CD14-positive monocyte (primary cell): Measurements from ENCODE around the gene OPN1SW. TPM values are rescaled to one million over a fixed set of nuclear protein-coding genes. Genes with fewer than 3 reads are reported as not detected.

Source experiments
- DNase-seq, 3 donors: peaks; one replicate each; pipeline ENCODE4 v3.0.0-alpha.2; 2011 to 2022
- H2AFZ ChIP-seq: 2 replicates; pipeline ENCODE4 v1.6.0; 2012; ENCODE audit warnings: mild to moderate bottlenecking, low read depth, low read length, inconsistent platforms; ENCODE audit not compliant: insufficient read depth, poor library complexity, severe bottlenecking
- H3K27ac ChIP-seq, 2 donors: 1 replicate in 1 of 2; 2 replicates in 1 of 2; pipeline ENCODE4 v1.5.1; 2012 to 2013; ENCODE audit warnings: low read length in 2 of 2, control low read depth in 1 of 2, inconsistent platforms in 1 of 2, low read depth in 1 of 2, mild to moderate bottlenecking in 1 of 2
- H3K27me3 ChIP-seq, 2 donors: one replicate each; pipeline versions ENCODE4 v1.6.0 to v1.6.1; 2011 to 2013; ENCODE audit warnings: low read length in 2 of 2; ENCODE audit not compliant: control insufficient read depth in 2 of 2, insufficient read depth in 2 of 2
- H3K36me3 ChIP-seq, 2 donors: replicated peaks in 1 of 2; 1 replicate in 1 of 2; 2 replicates in 1 of 2; pipeline versions ENCODE4 v1.5.1 to v1.6.1; 2012 to 2013; ENCODE audit warnings: low read length in 2 of 2, control low read depth in 1 of 2, inconsistent platforms in 1 of 2, mild to moderate bottlenecking in 1 of 2; ENCODE audit not compliant: insufficient read depth in 2 of 2, control insufficient read depth in 1 of 2
- H3K4me1 ChIP-seq, 2 donors: 1 replicate in 1 of 2; 2 replicates in 1 of 2; pipeline versions ENCODE4 v1.5.1 to v1.6.1; 2012 to 2013; ENCODE audit warnings: low read length in 2 of 2, control low read depth in 1 of 2, inconsistent platforms in 1 of 2, mild to moderate bottlenecking in 1 of 2, moderate library complexity in 1 of 2; ENCODE audit not compliant: insufficient read depth in 2 of 2, control insufficient read depth in 1 of 2
- H3K4me2 ChIP-seq: replicated peaks from 2 replicates; pipeline ENCODE3; 2012; ENCODE audit warnings: low read length, moderate library complexity, mild to moderate bottlenecking; ENCODE audit not compliant: poor library complexity, severe bottlenecking; ENCODE audit errors: extremely low read depth
- H3K4me3 ChIP-seq, 3 experiments: fragments of 200-600 bp in 1 of 3; sonication (generic) in 1 of 3; replicated peaks in 1 of 3; 1 replicate in 2 of 3; 2 replicates in 1 of 3; pipeline ENCODE4 v1.5.1; 2011 to 2013; ENCODE audit warnings: low read length in 3 of 3, mild to moderate bottlenecking in 3 of 3, control low read depth in 2 of 3, low read depth in 2 of 3, inconsistent platforms in 1 of 3, moderate library complexity in 1 of 3
- H3K79me2 ChIP-seq: 2 replicates; pipeline ENCODE4 v1.6.0; 2012; ENCODE audit warnings: mild to moderate bottlenecking, control low read depth, inconsistent platforms, low read length, moderate library complexity; ENCODE audit not compliant: insufficient read depth
- H3K9ac ChIP-seq: 2 replicates; pipeline ENCODE4 v1.6.0; 2017; ENCODE audit warnings: low read length, mild to moderate bottlenecking; ENCODE audit not compliant: insufficient read depth, poor library complexity, severe bottlenecking
- H3K9me3 ChIP-seq, 2 donors: replicated peaks in 1 of 2; 1 replicate in 1 of 2; 2 replicates in 1 of 2; pipeline versions ENCODE4 v1.5.1 to v1.6.1; 2012 to 2013; ENCODE audit warnings: low read length in 2 of 2, control low read depth in 1 of 2; ENCODE audit not compliant: control insufficient read depth in 1 of 2, insufficient read depth in 1 of 2
- H4K20me1 ChIP-seq: 2 replicates; pipeline ENCODE4 v1.6.0; 2012; ENCODE audit warnings: mild to moderate bottlenecking, low read length, control low read depth, moderate library complexity; ENCODE audit not compliant: insufficient read depth
- H3K27ac Mint-ChIP-seq, 7 donors: one replicate each; pipeline ENCODE4 v1.8.0; 2020; ENCODE audit warnings: mild to moderate bottlenecking in 7 of 7, mixed read lengths in 7 of 7, moderate library complexity in 6 of 7, inconsistent platforms in 2 of 7
- H3K27me3 Mint-ChIP-seq, 3 donors: one replicate each; pipeline ENCODE4 v1.8.0; 2021 to 2022; ENCODE audit warnings: low read depth in 3 of 3, mild to moderate bottlenecking in 3 of 3, mixed read lengths in 3 of 3, moderate library complexity in 3 of 3, inconsistent platforms in 1 of 3
- H3K36me3 Mint-ChIP-seq, 2 donors: one replicate each; pipeline ENCODE4 v1.8.0; 2020; ENCODE audit warnings: mixed read lengths in 2 of 2, inconsistent platforms in 1 of 2, mild to moderate bottlenecking in 1 of 2
- H3K4me1 Mint-ChIP-seq: one replicate; pipeline ENCODE4 v1.8.0; 2020; ENCODE audit warnings: mild to moderate bottlenecking, mixed read lengths
- H3K4me3 Mint-ChIP-seq, 2 donors: one replicate each; pipeline ENCODE4 v1.8.0; 2020; ENCODE audit warnings: mild to moderate bottlenecking in 2 of 2, mixed read lengths in 2 of 2, moderate library complexity in 1 of 2
- H3K9me3 Mint-ChIP-seq, 7 donors: one replicate each; pipeline ENCODE4 v1.8.0; 2020 to 2022; ENCODE audit warnings: mixed read lengths in 7 of 7, mild to moderate bottlenecking in 6 of 7, moderate library complexity in 6 of 7, inconsistent platforms in 2 of 7
- CTCF ChIP-seq: fragments of 200-600 bp; IDR thresholded peaks from one replicate; pipeline ENCODE4 v1.8.0; 2022; ENCODE audit warnings: antibody characterized with exemption, mild to moderate bottlenecking
- WGBS: methylation state at CpG from one replicate; pipeline ENCODE4 v1.1.5; 2013; ENCODE audit warnings: missing lambda C conversion rate; ENCODE audit not compliant: insufficient coverage; 5-methylcytosine and 5-hydroxymethylcytosine counted together
- intact Hi-C, 2 donors: fragments of 100-400 bp; cut with micrococcal nuclease; formaldehyde crosslinking; loops; one replicate each; pipeline versions ENCODE4 v1.15.0 to v1.15.1; 2023
- polyA plus RNA-seq, 3 donors: library from polyadenylated mRNA; depleted of rRNA in 1 of 3; unstranded in 2 of 3; stranded (reverse) in 1 of 3; fragments of 300-500 nt in 2 of 3; fragments of >200 nt in 1 of 3; fragmentation: Illumina TruSeq in 2 of 3; gene quantifications; 1 replicate in 2 of 3; 2 replicates in 1 of 3; pipeline ENCODE4 v1.2.3, GENCODE V29; 2012 to 2021

Gene OPN1SW
- polyA plus RNA-seq, 3 donors: not detected

- H3K9me3 Mint-ChIP-seq: no peaks in the 10 kb centered on the region
- Histone ChIP-seq H3K36me3 (peaks cover 0 to 4% of the 10 kb centered on the region in 2 donors), H3K4me1 (peaks cover 21 to 30% of the 10 kb centered on the region in 2 donors), H3K27ac (no peak overlapping the region), H3K9ac (no peak overlapping the region), H4K20me1 (peaks cover 23% of the 10 kb centered on the region), H3K4me2 (no peak overlapping the region), H3K27me3 (no peaks in the 10 kb centered on the region), H3K9me3 (no peaks in the 10 kb centered on the region), H2AFZ (no peak overlapping the region), H3K4me3 (no peak overlapping the region), H3K79me2 (peaks cover 81% of the 10 kb centered on the region)
- H3K27ac Mint-ChIP-seq: no peak overlapping the region
- no CpG with 5 or more reads among the region's 4 CpGs for WGBS
- H3K36me3 Mint-ChIP-seq: peaks cover 5 to 16% of the 10 kb centered on the region in 2 donors
- H3K4me1 Mint-ChIP-seq: peaks cover 33% of the 10 kb centered on the region
- no peak for DNase-seq
- H3K27me3 Mint-ChIP-seq: peaks cover 0 to 2% (median under 1%) of the 10 kb centered on the region in 3 donors
- H3K4me3 Mint-ChIP-seq: no peak overlapping the region
- TF ChIP-seq CTCF: no peak
- intact Hi-C loops: loop anchor here in 1 of 2 donors (10.0 kb wide), 1 partner anchor 123 kb away; the partner anchor contains the start of gene ATP6V1F
These were observed 33.4 kb downstream of the OPN1SW start for GRCh38 chr7:128742206-128742605.

- H3K27me3 ChIP-seq: no peaks in the 10 kb centered on the region
- peaks cover 74% of the 10 kb centered on the region for H3K79me2 ChIP-seq
- Mint-ChIP-seq H3K9me3 (no peaks in the 10 kb centered on the region), H3K4me1 (peaks cover 33% of the 10 kb centered on the region), H3K27me3 (peaks cover 0 to 2% (median 0%) of the 10 kb centered on the region in 3 donors), H3K36me3 (peaks cover 5 to 15% of the 10 kb centered on the region in 2 donors), H3K27ac (no peak overlapping the region), H3K4me3 (no peak overlapping the region)
- DNase-seq: no peak
- no peak overlapping the region for H3K4me2 ChIP-seq
- H3K36me3 ChIP-seq: no peaks in the 10 kb centered on the region
- H3K27ac ChIP-seq: no peak overlapping the region
- intact Hi-C loops: loop anchor here in 1 of 2 donors (10.0 kb wide), 1 partner anchor 123 kb away; the partner anchor contains the start of gene ATP6V1F
- no CpG with 5 or more reads among the region's 3 CpGs for WGBS
- H3K4me1 ChIP-seq: peaks cover 21 to 30% of the 10 kb centered on the region in 2 donors
- peaks cover 23% of the 10 kb centered on the region for H4K20me1 ChIP-seq
- no peaks in the 10 kb centered on the region for H3K9me3 ChIP-seq
- no peak overlapping the region for H2AFZ ChIP-seq
- no peak overlapping the region for H3K9ac ChIP-seq
- TF ChIP-seq CTCF: no peak
- H3K4me3 ChIP-seq: no peak overlapping the region
These were observed 34.1 kb downstream of the OPN1SW start for GRCh38 chr7:128741491-128741890.
